Kidney capillary endothelial cell (primary cell): ENCODE results near the gene THSD4.

ENCODE experiments used
- DNase-seq: peaks from one replicate; pipeline ENCODE4 v3.0.0-alpha.2; 2018; ENCODE audit warnings: low spot score

The THSD4 gene

GRCh38 chr15:71098920-71099319 lies 16.4 kb upstream of the THSD4 start:
- DNase-seq: no peak

- no peak for DNase-seq
Observed at GRCh38 chr15:71103102-71103676, 12.1 kb upstream of the THSD4 start.

DNA sequence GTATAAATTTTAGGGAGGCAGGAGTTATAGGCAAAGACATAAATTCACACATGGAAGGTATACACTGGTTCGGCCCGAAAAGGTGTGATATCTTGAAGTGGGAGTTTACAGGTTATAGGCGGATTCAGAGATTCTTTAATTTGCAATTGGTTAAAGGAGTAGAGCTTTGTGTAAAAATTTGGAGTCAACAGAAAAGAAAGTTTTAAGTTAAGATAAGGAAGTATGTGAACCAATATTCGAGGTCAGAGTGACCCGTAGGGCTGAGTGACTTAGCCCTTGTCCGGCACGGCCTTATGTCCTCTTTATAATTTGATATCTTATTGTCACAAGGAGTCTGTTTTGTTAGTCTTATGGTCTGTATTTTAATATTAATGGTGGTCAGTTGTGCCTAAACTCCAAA lies 10.6 kb upstream of the THSD4 start:
- no peak for DNase-seq

- no peak for DNase-seq
Observed at GRCh38 chr15:71105444-71105843, 9.8 kb upstream of the THSD4 start.

- no peak for DNase-seq
Observed at GRCh38 chr15:71106802-71107500, 8.3 kb upstream of the THSD4 start.

- DNase-seq: no peak
Observed at GRCh38 chr15:71107501-71107815, 7.8 kb upstream of the THSD4 start.

- DNase-seq: no peak
Observed at GRCh38 chr15:71109130-71109529, 6.1 kb upstream of the THSD4 start.

DNA sequence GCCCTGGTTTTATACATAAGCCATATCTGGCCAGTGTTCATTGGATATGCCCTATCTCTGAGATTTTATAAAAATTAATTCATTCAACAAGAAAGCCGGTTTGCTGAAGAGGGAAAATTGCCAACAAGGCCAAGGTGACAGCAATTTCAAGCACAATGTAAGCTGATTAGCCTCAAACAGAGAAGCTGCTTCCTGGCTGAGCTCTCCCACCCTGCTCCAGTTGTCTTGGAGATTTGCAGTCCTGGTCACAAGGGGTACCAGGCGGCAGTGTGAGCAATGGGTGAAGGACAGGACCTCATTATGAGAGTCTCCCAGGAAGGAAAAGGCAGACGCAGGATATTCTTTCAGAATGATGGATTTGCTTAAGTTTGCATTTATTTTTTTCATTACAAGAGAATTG lies 5.4 kb upstream of the THSD4 start:
- DNase-seq: no peak

DNA sequence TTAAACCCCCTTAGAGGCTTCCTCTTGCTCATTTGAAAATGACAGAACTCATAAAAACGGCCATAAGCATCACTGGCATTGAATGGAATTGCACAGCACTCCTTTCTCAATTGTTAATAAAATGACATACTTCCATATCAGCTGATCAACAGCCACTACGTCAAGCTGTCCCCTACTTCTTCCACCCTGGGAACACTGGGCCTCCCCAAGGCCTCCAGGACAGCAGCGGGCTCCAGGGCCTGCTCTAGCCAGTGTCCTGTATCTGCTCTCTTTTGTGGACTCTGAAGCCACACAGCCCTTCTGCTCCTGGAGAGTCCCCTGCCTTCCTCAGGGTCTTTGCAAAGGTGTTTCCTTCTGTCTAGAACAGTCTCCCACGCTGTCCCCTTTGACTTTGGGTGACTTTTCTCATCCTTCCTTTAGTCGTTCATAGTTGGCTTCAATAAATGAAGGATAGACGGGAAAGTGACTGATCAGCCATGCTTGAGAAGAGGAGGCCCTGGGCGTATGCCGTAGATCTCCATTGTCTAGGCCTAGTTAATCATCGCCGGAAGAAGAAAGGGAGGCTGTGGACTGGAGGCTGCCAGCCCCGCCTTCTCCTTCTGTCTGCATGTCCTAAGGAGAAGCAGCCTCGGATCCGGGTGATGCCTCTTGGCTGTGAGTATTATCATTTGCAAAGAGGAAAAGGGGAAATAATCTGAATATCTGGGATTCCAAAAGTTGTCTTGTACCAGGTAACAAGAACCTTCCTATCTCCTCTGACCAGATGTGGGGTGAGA lies 4.7 kb upstream of the THSD4 start:
- no peak for DNase-seq

GRCh38 chr15:71111181-71111565 lies 4.1 kb upstream of the THSD4 start:
- no peak for DNase-seq

DNA sequence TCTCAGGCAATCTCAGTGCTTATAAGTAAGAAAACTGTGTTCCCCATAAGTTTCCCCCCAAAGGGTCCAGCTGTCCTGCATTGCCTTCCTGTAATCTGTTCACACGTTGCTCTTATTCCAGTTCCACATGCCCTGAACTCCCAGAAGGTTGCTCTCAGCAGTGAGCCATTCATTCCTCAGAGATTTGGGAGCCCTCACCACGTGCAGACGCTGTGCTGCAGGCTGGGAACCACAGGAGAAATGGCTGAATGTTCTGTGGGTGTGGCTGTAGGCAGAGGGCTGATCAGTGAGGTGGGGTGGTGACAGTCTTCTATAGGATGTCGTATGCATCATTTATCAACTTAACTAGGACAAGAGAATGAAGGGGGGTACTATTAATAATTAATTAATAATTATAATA lies 3.3 kb upstream of the THSD4 start:
- no peak for DNase-seq

DNA sequence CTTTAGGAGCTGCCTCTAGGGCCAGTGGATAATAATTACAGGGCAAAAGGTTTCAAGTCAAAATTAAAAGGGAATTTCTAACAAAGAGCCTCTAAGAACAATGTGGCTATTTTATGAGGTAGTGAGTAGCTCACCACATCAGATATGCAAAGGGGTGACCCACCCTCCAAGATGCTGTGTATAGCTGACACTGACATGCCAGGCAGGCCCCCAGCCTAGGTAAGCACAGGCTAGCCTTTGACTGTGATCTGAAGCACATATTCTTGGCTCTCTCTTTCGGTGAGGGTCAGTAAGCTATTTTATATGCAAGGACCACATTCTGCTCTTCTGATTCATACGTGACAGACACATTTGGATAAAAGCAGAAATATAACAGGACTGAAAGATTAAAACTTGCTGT lies 2.8 kb upstream of the THSD4 start:
- no peak for DNase-seq

- DNase-seq: no peak
Observed at GRCh38 chr15:71114066-71114680, 1.1 kb upstream of the THSD4 start.

DNA sequence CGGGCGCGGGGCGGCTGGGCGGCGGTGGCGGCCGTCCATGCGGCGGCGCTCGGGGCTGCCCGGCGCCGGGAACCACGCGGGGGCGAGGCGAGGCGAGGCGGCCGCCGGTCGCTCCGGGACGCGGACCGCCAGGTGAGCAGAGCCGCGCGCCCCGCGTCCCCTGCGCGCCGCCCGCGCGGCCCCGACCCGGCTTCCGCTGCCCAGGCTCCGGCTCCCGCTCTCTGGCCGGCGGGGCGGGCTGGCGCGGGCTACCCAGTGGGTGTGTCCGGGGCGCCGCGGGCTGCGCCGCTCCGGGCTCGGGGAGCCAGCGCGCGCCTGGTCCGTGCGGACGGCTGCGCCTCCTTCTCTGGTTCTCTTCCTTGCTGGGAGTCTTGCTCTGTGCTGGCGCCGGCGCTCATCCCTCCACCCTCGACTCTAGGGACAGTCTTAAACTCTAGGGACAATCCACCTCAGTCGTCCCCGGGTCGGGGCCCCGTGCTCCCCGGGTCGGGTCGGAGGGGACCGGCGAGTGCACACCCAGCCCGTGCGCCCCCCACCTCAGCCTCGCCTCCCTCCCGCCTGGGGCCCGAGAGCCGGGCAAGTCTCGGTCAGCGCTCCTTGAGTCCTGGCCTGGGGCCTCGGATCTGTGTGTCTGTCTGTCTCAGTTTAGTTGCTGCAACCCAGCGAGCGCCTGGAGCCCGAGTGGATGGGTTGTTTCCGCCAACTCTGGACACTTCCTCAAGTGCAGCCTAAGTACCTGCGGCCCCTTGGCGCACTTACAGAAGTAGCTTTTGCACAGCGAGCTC lies 488 bp downstream of the THSD4 start:
- DNase-seq: peak; percentile 26

GRCh38 chr15:71116366-71116765 lies 1.1 kb downstream of the THSD4 start:
- no peak for DNase-seq

DNA sequence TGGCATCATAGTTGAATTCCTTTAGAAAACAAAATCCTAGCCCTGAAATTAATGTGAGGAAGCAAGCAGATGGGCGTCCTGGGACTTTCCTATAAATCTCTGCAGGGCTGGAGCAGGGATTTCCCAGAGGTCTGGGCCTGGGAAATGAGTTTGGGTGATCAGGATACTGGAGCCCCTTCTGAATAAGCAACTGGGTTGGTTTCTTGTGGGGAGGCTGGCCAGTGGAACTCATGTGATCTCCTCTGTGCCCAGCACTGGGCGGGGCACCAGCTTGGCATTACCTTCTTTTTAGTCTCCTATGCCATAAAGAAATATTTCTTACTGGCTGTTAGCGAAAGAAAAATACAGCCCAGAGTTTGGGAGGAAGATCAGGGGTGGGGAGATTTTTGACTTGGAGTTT lies 1.7 kb downstream of the THSD4 start:
- no peak for DNase-seq

DNA sequence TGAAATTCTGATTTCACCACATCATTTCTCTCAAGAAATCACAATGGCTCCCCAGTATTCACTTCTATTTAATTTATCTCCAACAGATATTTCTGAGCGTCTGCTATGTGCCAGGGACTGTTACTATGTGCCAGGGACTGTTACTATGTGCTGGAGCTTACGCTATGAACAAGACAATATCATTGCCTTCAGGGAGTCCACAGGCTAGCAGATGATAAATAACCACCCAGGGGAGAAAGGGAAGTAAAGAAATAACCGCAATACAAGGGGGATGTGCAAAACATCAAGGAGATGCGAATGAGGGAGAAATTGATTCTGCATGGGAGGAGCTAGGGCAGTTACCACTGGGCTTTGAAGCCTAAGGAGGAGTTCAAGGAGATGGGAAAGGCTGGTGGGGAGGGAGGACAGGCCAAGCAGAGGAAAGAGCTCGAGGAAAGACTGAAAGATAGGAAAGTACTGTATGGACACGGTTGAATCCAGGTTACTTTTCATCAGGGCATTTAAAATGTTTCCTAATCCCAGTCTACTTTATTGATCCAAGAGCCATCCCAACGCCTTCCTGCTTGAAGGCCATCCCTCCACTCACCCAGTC lies 2.5 kb downstream of the THSD4 start:
- DNase-seq: no peak

DNA sequence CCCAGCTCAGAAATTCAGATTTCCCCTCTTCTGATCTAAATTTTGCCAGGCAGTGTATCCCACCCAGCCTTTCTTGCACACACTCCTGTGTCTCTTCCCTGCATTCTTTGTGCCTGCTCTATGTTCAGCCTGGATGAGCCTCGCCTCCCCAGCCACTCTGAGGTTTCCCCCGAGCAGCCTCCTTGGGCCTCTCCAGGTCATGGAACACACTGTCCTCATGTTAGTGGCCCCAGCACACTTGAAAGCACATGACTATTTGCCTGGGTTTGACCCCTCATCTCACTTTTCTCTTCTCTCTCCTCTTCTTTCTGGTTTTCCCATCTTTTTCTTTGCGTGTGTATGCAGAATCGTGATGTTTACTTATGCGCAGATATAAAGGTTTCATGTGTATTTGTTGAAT lies 3.1 kb downstream of the THSD4 start:
- DNase-seq: no peak

DNA sequence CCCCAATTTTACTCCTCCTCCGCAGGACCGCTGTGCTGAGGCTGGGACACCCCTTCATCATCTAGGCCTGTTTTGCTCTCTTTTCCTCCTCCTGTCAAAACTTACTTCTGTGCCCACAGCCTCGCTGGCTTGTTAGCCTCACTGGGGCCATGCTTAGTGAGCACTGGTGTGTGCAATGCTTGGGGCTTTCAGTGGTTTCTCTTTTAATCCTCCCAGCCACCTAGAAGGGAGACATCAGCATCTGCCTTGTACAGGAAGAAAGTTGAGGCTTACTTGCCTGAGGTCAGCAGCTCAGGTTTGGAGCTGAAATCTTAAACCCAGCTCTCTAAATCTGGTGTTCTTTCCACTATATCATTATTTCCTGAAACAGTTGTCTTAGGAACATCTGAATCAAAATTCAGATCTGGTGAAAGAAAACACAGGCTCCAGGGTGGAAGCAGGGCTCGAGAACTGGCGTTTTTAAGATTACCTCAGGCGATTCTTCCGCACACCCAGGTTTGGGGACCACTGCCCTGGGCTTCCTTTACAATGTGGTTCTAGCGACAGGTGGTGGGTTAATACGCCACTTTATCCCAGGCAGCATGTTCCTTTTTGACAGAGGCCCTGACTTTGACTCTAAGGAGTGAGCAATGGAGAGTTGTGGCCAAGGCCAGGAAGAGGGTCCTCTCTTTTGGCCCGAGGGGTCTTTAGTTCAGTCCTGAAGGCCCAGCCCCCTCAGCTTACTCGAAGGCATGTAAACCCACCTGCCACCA lies 3.8 kb downstream of the THSD4 start:
- DNase-seq: no peak

DNA sequence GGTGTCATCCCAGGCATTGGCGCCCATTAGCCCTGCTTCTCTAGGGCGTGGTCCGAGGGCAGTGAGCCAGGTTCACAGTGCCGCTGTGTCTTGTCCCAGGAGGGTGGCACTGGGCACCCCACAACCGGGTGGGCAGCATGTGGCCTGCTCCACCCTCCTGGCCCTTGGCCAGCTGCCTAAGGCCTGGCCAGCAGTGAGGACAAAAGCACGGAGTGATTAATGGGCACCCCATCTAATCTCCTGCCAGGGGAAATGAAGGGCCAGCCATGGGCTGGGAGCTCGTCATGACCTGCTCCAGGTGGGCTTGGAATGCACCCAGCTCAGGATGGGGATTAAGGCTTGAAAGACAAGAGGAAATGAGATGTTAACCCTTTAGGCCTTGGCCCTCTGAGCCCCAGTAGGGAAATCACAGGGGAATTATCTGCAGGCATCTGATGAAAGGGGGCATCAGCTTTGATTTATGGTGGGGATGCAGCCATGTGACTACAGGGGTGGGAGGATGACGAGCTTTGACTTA lies 5.2 kb downstream of the THSD4 start:
- DNase-seq: no peak

GRCh38 chr15:71121442-71121841 lies 6.2 kb downstream of the THSD4 start:
- DNase-seq: no peak
